Fibroblast of peridontal ligament (primary cell): Measurements from ENCODE around the gene PDAP1.

Experiments used
- DNase-seq: peaks from one replicate; pipeline ENCODE4 v3.0.0-alpha.2; 2010; ENCODE audit errors: extremely low read depth

Gene PDAP1

GRCh38 chr7:99424932-99425730, 16.7 kb upstream of the PDAP1 start:
- no peak for DNase-seq

GRCh38 chr7:99422625-99423024, 14.2 kb upstream of the PDAP1 start:
- no peak for DNase-seq

DNA sequence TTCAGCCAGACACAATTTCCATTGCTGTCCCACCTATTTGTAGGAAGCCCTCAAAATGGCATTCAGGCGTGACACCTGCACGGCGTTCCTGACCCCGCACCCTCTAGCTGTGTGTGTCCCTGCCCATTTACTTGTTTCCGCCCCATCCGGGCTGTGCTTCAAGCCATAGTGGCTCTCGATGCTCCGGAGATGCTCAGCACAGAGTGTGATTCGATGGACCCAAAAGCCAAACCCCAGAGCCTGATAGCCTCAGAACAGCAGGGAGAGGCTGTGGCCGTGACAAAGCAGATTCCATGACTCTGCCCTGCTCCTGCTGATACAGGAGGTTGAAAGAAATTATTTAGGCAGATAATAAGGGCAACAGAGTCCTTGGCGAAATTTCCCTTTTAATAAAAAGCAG, 13.8 kb upstream of the PDAP1 start:
- no peak for DNase-seq

GRCh38 chr7:99420986-99421385, 12.6 kb upstream of the PDAP1 start:
- DNase-seq, result no peak

DNA sequence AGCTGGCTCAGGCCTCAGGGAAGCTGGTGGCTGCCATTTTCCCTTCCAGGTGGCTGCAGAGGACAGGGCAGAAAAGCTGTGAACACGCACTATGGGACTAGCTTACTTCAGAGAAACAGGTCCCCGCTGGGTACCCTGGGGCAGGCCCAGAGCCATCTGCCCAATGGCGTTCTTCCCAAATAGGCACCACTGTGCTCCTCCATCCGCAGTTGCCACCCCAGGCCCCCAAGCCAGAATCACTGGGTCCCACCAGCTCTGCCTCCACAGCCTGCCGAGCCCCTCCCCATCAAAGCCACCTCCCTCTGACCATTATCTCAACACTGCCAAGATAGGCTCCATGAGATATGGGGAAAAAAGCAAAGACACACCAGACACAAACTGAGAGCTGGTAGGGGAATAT, 11.8 kb upstream of the PDAP1 start:
- DNase-seq, result no peak

GRCh38 chr7:99419323-99420021, 11.1 kb upstream of the PDAP1 start:
- DNase-seq, result no peak

GRCh38 chr7:99418260-99418659, 9.9 kb upstream of the PDAP1 start:
- no peak for DNase-seq

- peak; percentile 69 for DNase-seq
Observed at GRCh38 chr7:99415513-99416127, 7.2 kb upstream of the PDAP1 start.

GRCh38 chr7:99410635-99411034, 2.2 kb upstream of the PDAP1 start:
- DNase-seq, result no peak

DNA sequence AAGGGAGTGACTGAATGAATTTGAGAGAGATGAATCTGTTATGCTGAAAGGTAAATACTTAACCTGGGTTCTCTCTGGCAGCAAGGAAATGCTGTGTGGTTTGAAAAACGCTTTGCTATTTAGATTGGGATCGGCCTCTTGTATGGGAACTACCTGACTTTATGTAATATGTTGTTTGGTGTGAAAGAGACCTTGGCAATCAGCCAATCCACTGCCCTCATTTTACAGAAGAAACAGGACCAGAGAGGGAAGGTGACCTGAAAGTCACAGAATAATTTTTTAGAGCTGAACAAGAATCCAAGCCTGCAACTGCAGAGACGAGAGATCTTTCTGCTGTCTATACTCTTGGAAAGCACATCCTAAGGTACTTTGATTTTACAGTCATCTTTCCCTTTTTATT, 1.4 kb upstream of the PDAP1 start:
- no peak for DNase-seq

DNA sequence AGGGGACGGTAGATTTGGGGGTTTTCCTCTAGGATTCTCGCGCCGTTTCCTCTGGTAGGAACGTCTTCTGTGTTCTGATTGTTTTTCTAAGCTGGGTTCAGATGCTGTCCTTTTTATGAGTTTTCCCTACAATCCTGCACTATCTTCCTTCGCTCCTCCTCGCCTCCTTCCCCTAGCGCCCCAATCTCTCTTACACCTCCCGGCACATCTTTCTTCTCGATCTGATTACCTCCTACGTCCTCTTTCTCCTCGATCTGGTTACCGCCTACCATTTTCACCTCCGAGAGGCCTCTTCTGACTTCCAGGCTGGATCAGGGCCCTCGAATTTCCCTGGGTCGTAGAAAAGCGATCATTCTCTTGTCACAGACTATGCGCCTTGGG, 785 bp upstream of the PDAP1 start:
- no peak for DNase-seq

- DNase-seq, result peak; percentile 81
Observed at GRCh38 chr7:99407872-99408378, 472 bp downstream of the PDAP1 start.

DNA sequence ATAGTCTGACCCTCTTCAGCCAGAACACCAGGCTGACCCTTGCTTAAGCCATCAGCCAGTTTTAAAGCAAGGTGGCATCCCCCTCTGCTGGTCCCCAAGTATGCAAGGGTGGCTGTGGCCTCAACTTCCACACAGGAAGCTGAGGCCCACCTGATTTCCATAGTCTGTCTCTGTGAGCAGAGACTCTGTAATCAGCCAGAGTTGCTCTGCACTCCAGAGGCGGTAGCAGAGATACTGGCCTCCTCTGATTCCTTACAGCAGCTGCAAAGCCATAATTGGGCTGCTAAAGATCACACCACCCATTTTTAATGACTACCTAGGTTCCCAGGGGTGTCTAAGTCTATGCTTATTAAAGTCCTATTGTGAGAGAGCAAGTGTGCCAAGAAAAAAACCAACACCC, 1.8 kb downstream of the PDAP1 start:
- DNase-seq, result no peak

DNA sequence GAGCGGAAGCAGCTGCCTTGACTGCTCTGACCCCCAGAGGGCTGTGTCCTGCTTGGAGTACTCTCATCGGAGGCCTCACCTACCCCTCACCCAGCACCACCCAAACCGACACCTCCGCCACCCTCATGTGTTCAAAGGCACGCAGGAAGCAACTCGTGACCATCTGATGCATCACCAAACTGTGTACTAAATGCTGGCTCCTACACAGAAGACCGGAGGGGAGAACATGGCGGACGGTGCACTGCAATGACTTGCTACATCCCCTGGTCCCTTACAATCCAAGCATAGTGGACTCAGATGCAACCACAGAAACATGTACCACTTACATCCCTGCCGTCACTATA, 3.4 kb downstream of the PDAP1 start:
- DNase-seq, result no peak

DNA sequence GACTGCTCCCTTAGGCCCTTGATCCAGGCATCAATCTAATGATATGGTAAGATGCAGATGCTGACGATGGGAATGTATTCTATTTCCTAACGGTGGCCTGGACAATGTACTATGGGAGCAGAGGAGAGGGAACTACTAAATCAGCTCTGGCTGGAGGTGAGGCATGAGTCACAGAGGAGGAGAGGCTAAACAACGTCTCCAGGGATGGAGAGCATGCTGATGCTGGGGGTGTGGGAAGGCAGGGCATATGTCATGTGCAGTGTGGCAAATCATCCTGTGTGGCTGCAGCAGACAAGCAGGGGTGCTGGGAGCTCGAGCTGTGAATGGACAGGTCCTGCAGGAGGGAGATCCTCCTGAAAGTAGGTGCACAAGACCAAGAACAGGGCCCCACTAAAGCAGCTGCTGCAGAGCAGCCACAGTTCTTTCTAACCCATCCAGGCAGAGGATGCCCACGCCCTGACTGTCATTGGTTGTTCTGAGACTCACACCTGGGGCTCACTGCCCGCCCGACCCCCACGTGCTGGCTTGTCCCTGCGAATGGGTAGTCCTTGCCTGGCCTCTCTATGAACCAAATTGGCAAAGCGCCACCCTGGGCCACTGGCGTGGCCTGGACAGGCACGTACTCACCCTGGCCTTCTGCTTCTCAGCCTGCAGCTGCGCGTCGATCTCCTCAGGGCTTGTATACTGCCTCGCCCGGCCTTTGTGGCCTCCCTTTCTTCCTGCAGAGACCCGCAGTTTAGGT, 4.0 kb downstream of the PDAP1 start:
- no peak for DNase-seq

DNA sequence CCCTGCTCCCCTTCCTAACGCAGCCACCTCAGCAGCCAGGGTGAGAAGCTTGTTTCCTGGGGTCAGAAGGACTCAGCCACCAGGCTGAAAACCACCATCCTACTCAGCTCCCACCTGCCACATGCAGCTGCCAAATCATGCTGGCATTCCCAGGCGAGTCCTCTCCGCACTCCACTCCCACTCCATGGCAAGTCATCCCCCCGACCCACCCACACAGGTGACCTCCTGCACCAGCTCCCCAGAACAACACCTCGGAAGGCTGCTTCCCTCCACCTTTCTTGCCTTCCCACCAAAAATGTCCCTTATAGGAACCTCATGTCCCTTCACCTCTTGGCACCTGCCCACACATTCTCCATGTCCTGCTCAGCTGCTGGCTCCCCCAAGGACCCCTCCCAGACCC, 4.6 kb downstream of the PDAP1 start:
- no peak for DNase-seq

GRCh38 chr7:99402854-99403253, 5.5 kb downstream of the PDAP1 start:
- no peak for DNase-seq

DNA sequence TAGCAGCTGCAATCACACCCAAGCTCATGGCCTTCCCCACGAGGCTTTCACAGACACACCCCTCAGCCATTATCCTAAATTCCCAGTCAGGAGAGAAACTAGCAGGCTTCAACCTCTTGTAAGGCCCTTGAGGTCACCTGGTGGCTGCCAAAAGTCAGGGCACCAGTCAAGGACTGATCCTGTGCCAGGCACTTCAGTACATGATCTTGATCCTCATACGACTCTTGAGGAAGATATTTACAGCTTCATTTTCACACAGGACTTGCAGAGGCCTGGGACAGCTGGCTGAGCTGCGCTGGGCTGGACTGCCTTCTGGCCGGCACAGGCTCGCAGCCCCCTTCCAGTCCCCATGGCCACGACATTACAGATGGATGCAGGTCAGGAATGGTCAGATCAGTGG, 8.8 kb downstream of the PDAP1 start:
- DNase-seq, result no peak

DNA sequence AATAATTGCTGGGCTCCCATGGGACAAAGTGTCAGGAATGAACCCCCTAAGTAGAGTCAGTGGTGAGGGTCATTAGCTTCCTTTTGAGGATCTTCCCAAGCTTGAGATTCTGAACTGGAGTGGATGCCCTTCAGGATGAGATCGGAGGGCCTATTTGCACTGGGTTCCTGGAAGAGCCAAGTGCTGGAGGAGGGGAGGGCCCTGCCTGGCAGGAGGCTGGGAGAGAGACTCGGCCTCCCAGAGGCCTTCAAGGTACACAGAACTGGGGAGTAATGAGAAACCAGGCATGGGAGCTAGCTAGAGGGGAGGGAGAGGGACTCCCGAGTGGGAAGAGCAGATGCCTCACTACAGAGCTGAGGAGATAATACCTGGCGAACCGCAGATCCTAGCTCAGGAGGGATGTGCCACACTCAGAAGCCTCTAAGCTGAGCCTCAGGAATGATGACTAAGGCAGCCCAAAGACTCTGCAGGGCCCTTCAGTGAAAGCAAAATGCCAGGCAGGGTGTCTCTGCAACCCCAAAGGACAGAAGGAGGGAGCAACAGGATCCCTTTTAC, 9.4 kb downstream of the PDAP1 start:
- no peak for DNase-seq

DNA sequence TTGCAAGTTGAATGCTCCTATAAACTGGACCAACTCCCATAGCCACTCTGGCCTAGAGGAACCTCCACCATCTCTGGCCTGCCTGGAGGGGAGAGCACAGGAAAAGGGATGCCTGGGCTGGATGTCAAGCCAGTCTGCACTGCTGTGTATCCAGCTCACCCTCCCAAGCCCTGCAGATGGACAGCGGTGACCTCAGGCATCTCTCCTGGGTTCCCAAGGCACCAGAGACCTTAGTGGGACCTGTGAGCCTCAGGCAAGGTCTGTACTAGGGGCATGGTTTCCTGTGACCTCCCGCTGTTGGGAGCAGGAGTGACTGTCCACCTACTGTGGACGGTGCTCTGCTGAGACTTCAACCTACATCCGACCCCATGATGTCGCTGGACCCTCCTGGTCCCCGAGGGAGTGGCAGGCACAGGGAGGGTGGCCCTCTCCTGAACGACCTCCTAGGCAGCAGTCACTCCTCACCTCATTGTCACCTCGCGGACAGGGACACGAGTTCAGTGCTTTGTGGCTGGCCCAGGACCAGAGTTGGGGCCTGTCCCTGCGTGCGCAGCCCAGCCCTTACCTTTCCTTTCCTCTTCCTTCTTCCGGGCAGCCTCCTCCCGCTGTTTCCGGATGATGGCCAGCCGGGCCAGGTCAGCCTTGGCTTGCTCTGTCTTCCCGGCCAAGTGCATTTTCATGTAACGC, 11.0 kb downstream of the PDAP1 start:
- DNase-seq, result no peak
